H1 (cell line): ENCODE results near the gene YIPF3. TPM values are rescaled to one million over a fixed set of nuclear protein-coding genes. Genes with fewer than 3 reads are reported as not detected.

ENCODE experiments used
- BCL11A ChIP-seq, 2 experiments: IDR thresholded peaks; one replicate each; pipeline ENCODE4 v1.6.1; 2011; ENCODE audit warnings: low read depth in 2 of 2, low read length in 2 of 2, mild to moderate bottlenecking in 2 of 2
- GABPA ChIP-seq: IDR thresholded peaks from 2 replicates; pipeline ENCODE4 v1.6.1; 2011; ENCODE audit warnings: mild to moderate bottlenecking, low read length, moderate library complexity, borderline replicate concordance; ENCODE audit not compliant: insufficient read depth
- KDM5A ChIP-seq: fragments of 200-600 bp; IDR thresholded peaks from 2 replicates; pipeline ENCODE4 v1.7.1; 2012; ENCODE audit warnings: mild to moderate bottlenecking, low read length, inconsistent platforms, mixed read lengths
- POU5F1 ChIP-seq: IDR thresholded peaks from 2 replicates; pipeline ENCODE4 v1.6.1; 2011; ENCODE audit warnings: low read depth, mild to moderate bottlenecking, low read length, moderate library complexity
- RAD21 ChIP-seq, 2 experiments: IDR thresholded peaks in 1 of 2; conservative IDR thresholded peaks in 1 of 2; 2 replicates each; pipeline ENCODE4 v1.6.1; 2011; ENCODE audit warnings: low read depth in 2 of 2, low read length in 2 of 2, improper control_type of control experiment in 1 of 2, inconsistent platforms in 1 of 2, mild to moderate bottlenecking in 1 of 2, moderate library complexity in 1 of 2
- SUZ12 ChIP-seq: fragments of 200-600 bp; sonication (generic); IDR thresholded peaks from 2 replicates; pipeline ENCODE4 v1.6.1; 2012; ENCODE audit warnings: mild to moderate bottlenecking, inconsistent platforms, low read length, moderate library complexity, mixed read lengths
- polyA plus RNA-seq, 7 experiments: library from polyadenylated mRNA; depleted of rRNA in 3 of 7; stranded (reverse) in 5 of 7; unstranded in 2 of 7; fragments of >200 nt in 5 of 7; fragments of 200-250 nt in 2 of 7; gene quantifications; 1 replicate in 5 of 7; 2 replicates in 1 of 7; 4 replicates in 1 of 7; pipeline versions ENCODE4 v1.2.1 to v1.2.3, GENCODE V29; 2011 to 2013; ENCODE audit warnings: missing spikeins in 2 of 7, mixed read lengths in 2 of 7
- total RNA-seq: library from RNA; stranded (reverse); fragmentation: NEBNext Ultra II Directional; extraction: Animal tissue kit (Norgen Biotek cat#: 25700); gene quantifications from 2 replicates; pipeline ENCODE4 v1.2.1, GENCODE V29; 2021
- TF ChIP-seq, protein P1 (sequence below): fragments of 300-600 bp; sonication (generic); IDR thresholded peaks from 2 replicates; pipeline ENCODE4 v1.7.1; 2012; ENCODE audit warnings: low read length, moderate library complexity, mild to moderate bottlenecking, inconsistent platforms; ENCODE audit not compliant: insufficient replicate concordance

The YIPF3 gene
- total and polyA plus RNA-seq, 2 of the 8 experiments (the other 6 are each of a cell fraction or from before 2014, with no cell fraction given) = 77.2 to 225 TPM

DNA sequence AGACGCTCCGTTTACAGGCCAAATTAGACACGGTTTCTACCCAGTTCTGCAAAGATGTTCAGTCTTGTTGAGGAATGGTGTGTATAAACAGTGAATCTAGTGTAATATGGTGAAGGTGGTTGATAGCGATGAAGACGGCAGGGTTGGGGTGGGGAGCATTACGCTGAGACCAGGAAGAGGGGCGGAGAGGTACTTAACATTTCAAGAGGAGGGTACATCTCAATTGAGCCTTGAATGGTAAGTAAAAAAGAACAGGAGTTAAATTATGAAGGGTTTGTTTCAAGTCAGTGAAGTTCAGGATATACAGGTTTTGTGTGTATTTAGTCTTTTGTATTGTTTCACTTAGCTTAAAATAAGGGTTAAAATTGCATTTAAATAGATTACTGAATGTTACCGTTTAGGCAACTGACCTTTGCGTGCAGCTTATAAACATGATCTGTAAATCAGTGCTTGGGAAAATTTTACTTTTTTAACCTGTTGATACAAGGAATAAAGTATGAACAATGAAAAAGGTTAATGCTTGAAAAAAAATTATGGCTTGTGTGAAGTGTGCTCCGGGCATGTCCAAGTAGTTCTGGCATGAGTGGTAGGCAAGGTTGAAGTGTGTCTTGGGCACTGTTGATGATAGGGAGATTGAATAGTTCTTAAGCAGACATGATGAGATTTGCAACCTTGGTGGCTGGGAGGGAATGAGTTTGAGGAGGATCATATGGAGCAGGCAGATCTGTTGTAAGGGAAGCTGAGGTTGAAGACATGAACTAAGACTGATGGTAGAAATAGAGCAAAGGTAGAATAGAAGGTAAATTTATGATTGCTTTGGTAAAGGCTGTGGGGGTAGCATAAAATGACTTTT lies 1.0 kb upstream of the YIPF3 start (continued):
- TF ChIP-seq, protein P1, sequence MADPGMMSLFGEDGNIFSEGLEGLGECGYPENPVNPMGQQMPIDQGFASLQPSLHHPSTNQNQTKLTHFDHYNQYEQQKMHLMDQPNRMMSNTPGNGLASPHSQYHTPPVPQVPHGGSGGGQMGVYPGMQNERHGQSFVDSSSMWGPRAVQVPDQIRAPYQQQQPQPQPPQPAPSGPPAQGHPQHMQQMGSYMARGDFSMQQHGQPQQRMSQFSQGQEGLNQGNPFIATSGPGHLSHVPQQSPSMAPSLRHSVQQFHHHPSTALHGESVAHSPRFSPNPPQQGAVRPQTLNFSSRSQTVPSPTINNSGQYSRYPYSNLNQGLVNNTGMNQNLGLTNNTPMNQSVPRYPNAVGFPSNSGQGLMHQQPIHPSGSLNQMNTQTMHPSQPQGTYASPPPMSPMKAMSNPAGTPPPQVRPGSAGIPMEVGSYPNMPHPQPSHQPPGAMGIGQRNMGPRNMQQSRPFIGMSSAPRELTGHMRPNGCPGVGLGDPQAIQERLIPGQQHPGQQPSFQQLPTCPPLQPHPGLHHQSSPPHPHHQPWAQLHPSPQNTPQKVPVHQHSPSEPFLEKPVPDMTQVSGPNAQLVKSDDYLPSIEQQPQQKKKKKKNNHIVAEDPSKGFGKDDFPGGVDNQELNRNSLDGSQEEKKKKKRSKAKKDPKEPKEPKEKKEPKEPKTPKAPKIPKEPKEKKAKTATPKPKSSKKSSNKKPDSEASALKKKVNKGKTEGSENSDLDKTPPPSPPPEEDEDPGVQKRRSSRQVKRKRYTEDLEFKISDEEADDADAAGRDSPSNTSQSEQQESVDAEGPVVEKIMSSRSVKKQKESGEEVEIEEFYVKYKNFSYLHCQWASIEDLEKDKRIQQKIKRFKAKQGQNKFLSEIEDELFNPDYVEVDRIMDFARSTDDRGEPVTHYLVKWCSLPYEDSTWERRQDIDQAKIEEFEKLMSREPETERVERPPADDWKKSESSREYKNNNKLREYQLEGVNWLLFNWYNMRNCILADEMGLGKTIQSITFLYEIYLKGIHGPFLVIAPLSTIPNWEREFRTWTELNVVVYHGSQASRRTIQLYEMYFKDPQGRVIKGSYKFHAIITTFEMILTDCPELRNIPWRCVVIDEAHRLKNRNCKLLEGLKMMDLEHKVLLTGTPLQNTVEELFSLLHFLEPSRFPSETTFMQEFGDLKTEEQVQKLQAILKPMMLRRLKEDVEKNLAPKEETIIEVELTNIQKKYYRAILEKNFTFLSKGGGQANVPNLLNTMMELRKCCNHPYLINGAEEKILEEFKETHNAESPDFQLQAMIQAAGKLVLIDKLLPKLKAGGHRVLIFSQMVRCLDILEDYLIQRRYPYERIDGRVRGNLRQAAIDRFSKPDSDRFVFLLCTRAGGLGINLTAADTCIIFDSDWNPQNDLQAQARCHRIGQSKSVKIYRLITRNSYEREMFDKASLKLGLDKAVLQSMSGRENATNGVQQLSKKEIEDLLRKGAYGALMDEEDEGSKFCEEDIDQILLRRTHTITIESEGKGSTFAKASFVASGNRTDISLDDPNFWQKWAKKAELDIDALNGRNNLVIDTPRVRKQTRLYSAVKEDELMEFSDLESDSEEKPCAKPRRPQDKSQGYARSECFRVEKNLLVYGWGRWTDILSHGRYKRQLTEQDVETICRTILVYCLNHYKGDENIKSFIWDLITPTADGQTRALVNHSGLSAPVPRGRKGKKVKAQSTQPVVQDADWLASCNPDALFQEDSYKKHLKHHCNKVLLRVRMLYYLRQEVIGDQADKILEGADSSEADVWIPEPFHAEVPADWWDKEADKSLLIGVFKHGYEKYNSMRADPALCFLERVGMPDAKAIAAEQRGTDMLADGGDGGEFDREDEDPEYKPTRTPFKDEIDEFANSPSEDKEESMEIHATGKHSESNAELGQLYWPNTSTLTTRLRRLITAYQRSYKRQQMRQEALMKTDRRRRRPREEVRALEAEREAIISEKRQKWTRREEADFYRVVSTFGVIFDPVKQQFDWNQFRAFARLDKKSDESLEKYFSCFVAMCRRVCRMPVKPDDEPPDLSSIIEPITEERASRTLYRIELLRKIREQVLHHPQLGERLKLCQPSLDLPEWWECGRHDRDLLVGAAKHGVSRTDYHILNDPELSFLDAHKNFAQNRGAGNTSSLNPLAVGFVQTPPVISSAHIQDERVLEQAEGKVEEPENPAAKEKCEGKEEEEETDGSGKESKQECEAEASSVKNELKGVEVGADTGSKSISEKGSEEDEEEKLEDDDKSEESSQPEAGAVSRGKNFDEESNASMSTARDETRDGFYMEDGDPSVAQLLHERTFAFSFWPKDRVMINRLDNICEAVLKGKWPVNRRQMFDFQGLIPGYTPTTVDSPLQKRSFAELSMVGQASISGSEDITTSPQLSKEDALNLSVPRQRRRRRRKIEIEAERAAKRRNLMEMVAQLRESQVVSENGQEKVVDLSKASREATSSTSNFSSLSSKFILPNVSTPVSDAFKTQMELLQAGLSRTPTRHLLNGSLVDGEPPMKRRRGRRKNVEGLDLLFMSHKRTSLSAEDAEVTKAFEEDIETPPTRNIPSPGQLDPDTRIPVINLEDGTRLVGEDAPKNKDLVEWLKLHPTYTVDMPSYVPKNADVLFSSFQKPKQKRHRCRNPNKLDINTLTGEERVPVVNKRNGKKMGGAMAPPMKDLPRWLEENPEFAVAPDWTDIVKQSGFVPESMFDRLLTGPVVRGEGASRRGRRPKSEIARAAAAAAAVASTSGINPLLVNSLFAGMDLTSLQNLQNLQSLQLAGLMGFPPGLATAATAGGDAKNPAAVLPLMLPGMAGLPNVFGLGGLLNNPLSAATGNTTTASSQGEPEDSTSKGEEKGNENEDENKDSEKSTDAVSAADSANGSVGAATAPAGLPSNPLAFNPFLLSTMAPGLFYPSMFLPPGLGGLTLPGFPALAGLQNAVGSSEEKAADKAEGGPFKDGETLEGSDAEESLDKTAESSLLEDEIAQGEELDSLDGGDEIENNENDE = no peak
- TF ChIP-seq GABPA = no peak
- TF ChIP-seq RAD21 (IDR thresholded peaks at IDR 0.05 in 1 of 2, conservative IDR thresholded peaks at IDR 0.05 in 1 of 2; ENCODE audit: low read depth in 2 of 2, low read length in 2 of 2) = no peak
- TF ChIP-seq BCL11A (IDR thresholded peaks at IDR 0.05; ENCODE audit: low read depth in 2 of 2, low read length in 2 of 2) = no peak
- TF ChIP-seq SUZ12 = no peak
- TF ChIP-seq KDM5A = no peak
- TF ChIP-seq POU5F1 = no peak
